HepG2 (cell line): ENCODE data around the gene MEX3D. TPM values are rescaled to one million over a fixed set of nuclear protein-coding genes. Genes with fewer than 3 reads are reported as not detected.
A peak's percentile ranks its signal among the peaks of the same experiment; 100 is the strongest.

Experiments
- BHLHE40 ChIP-seq: IDR thresholded peaks from 2 replicates; pipeline ENCODE4 v1.6.1; 2011; ENCODE audit warnings: low read length, improper control_type of control experiment
- DMTF1 ChIP-seq: sonication (generic); formaldehyde crosslinking; IDR thresholded peaks from 2 replicates; pipeline ENCODE4 v1.4.0; 2020; ENCODE audit warnings: mild to moderate bottlenecking, missing genetic modification reagents
- HNF4G ChIP-seq, 2 experiments: sonication (generic) in 1 of 2; formaldehyde crosslinking in 1 of 2; IDR thresholded peaks; 2 replicates each; pipeline versions ENCODE4 v1.4.0 to v1.6.1; 2011 to 2020; ENCODE audit warnings: borderline replicate concordance in 2 of 2, low read depth in 2 of 2, mild to moderate bottlenecking in 2 of 2, low read length in 1 of 2, missing genetic modification reagents in 1 of 2, moderate library complexity in 1 of 2
- HOMEZ ChIP-seq: IDR thresholded peaks from 2 replicates; pipeline ENCODE4 v1.6.1; 2016; ENCODE audit warnings: low read depth
- JUND ChIP-seq: sonication (generic); formaldehyde crosslinking; IDR thresholded peaks from 2 replicates; pipeline ENCODE4 v1.8.0; 2022; ENCODE audit warnings: mild to moderate bottlenecking, missing genetic modification reagents
- KMT2B ChIP-seq: IDR thresholded peaks from 2 replicates; pipeline ENCODE4 v1.6.1; 2016; ENCODE audit warnings: missing genetic modification reagents, missing compliant biosample characterization
- MYPOP ChIP-seq: sonication (generic); formaldehyde crosslinking; IDR thresholded peaks from 2 replicates; pipeline ENCODE4 v1.8.1; 2023; ENCODE audit warnings: mild to moderate bottlenecking, moderate library complexity, missing genetic modification reagents
- NFE2 ChIP-seq: sonication (generic); formaldehyde crosslinking; IDR thresholded peaks from 2 replicates; pipeline ENCODE4 v1.4.0; 2020; ENCODE audit warnings: missing genetic modification reagents
- NRL ChIP-seq: sonication (generic); formaldehyde crosslinking; IDR thresholded peaks from 2 replicates; pipeline ENCODE4 v1.5.0; 2020; ENCODE audit warnings: missing genetic modification reagents, mild to moderate bottlenecking, moderate library complexity, borderline replicate concordance
- RBM22 ChIP-seq: fragments of 200-400 bp; formaldehyde crosslinking; optimal IDR thresholded peaks from 2 replicates; pipeline ENCODE3; 2017; ENCODE audit warnings: mild to moderate bottlenecking, low read length, moderate library complexity
- SMYD3 ChIP-seq: sonication (generic); formaldehyde crosslinking; IDR thresholded peaks from 2 replicates; pipeline ENCODE4 v1.8.1; 2023; ENCODE audit warnings: mild to moderate bottlenecking, missing genetic modification reagents
- SOX6 ChIP-seq, 2 experiments: fragments of 450-650 bp in 1 of 2; sonication (generic) in 1 of 2; formaldehyde crosslinking in 1 of 2; IDR thresholded peaks; 2 replicates each; pipeline versions ENCODE4 v1.4.0 to v1.6.1; 2017 to 2020; ENCODE audit warnings: antibody characterized with exemption in 1 of 2, mild to moderate bottlenecking in 1 of 2, missing genetic modification reagents in 1 of 2
- TARDBP ChIP-seq: sonication (generic); formaldehyde crosslinking; IDR thresholded peaks from 2 replicates; pipeline ENCODE4 v1.8.0; 2022; ENCODE audit warnings: mild to moderate bottlenecking, missing genetic modification reagents
- TRIM22 ChIP-seq: fragments of 450-650 bp; IDR thresholded peaks from 2 replicates; pipeline ENCODE4 v1.6.1; 2017
- ZFAT ChIP-seq: sonication (generic); formaldehyde crosslinking; conservative IDR thresholded peaks from 2 replicates; pipeline ENCODE4 v1.8.1; 2023; ENCODE audit warnings: missing genetic modification reagents, inconsistent platforms
- ZFP1 ChIP-seq: IDR thresholded peaks from 2 replicates; pipeline ENCODE4 v1.6.1; 2016
- ZNF121 ChIP-seq: sonication (generic); formaldehyde crosslinking; IDR thresholded peaks from 2 replicates; pipeline ENCODE4 v1.5.0; 2020; ENCODE audit warnings: mild to moderate bottlenecking, missing genetic modification reagents
- ZNF180 ChIP-seq: sonication (generic); formaldehyde crosslinking; IDR thresholded peaks from 2 replicates; pipeline ENCODE4 v1.4.0; 2020; ENCODE audit warnings: low read depth, missing genetic modification reagents, borderline replicate concordance
- ZNF430 ChIP-seq: sonication (generic); formaldehyde crosslinking; IDR thresholded peaks from 2 replicates; pipeline ENCODE4 v1.9.0; 2021; ENCODE audit warnings: mild to moderate bottlenecking, missing genetic modification reagents
- ZNF44 ChIP-seq: sonication (generic); formaldehyde crosslinking; IDR thresholded peaks from 2 replicates; pipeline ENCODE4 v1.5.1; 2020; ENCODE audit warnings: mild to moderate bottlenecking, missing genetic modification reagents
- ZNF503 ChIP-seq: sonication (generic); formaldehyde crosslinking; IDR thresholded peaks from 2 replicates; pipeline ENCODE4 v1.4.0; 2020; ENCODE audit warnings: missing genetic modification reagents
- ZNF792 ChIP-seq: IDR thresholded peaks from 2 replicates; pipeline ENCODE4 v1.6.1; 2016
- polyA plus RNA-seq, 8 experiments: library from polyadenylated mRNA; depleted of rRNA in 3 of 8; stranded (reverse) in 7 of 8; unstranded in 1 of 8; fragments of >200 nt; fragmentation: Illumina TruSeq in 4 of 8; extraction: Trizol in 4 of 8; gene quantifications; 2 replicates each; pipeline versions ENCODE4 v1.2.1 to v1.2.3, GENCODE V29; 2011 to 2016; ENCODE audit warnings: low read depth in 4 of 8, missing spikeins in 1 of 8, mixed read lengths in 1 of 8; ENCODE audit not compliant: insufficient read depth in 1 of 8
- total RNA-seq, 5 experiments: library from RNA; depleted of rRNA; stranded (reverse); fragments of >200 nt; fragmentation: Illumina TruSeq; extraction: Trizol; gene quantifications; 2 replicates each; pipeline ENCODE4 v1.2.3, GENCODE V29; 2016; ENCODE audit warnings: low read depth in 1 of 5

MEX3D gene
- total and polyA plus RNA-seq, 2 of the 13 experiments (the other 11 are each of a cell fraction or from before 2014, with no cell fraction given): 3.6 to 17.1 TPM

- TF ChIP-seq ZFP1 (CRISPR knock-in tag): no peak
- TF ChIP-seq ZNF792: no peak
- TF ChIP-seq ZNF430 (CRISPR knock-in tag): no peak
- peak; percentile 41; the same call in 1 of the 2 replicates for TF ChIP-seq NRL (CRISPR knock-in tag)
- TF ChIP-seq ZNF180 (CRISPR knock-in tag): no peak
- no peak for TF ChIP-seq HNF4G (IDR thresholded peaks at IDR 0.05; ENCODE audit: borderline replicate concordance, low read depth, low read length)
- no peak for TF ChIP-seq HNF4G (CRISPR knock-in tag; IDR thresholded peaks at IDR 0.05; ENCODE audit: borderline replicate concordance, low read depth)
- TF ChIP-seq SMYD3 (CRISPR knock-in tag): 0 out of 2 replicates have a peak, but pooled peaks have one; percentile 30
- TF ChIP-seq NFE2 (CRISPR knock-in tag): no peak
- TF ChIP-seq ZNF44 (CRISPR knock-in tag): no peak; the same call in 1 of the 2 replicates
- TF ChIP-seq DMTF1 (CRISPR knock-in tag): no peak
- no peak for TF ChIP-seq HOMEZ (CRISPR knock-in tag)
- TF ChIP-seq KMT2B: no peak
- TF ChIP-seq RBM22: peak; percentile 57
- TF ChIP-seq ZNF503: no peak
- TF ChIP-seq BHLHE40: no peak; the same call in 1 of the 2 replicates
- no peak for TF ChIP-seq ZFAT (CRISPR knock-in tag)
- TF ChIP-seq JUND (CRISPR knock-in tag): no peak
- no peak for TF ChIP-seq SOX6 (IDR thresholded peaks at IDR 0.05)
- 0 out of 2 replicates have a peak, but pooled peaks have one; percentile 24 for TF ChIP-seq SOX6 (CRISPR knock-in tag; IDR thresholded peaks at IDR 0.05)
- TF ChIP-seq TARDBP (CRISPR knock-in tag): no peak; the same call in 1 of the 2 replicates
- no peak for TF ChIP-seq ZNF121
- TF ChIP-seq MYPOP (CRISPR knock-in tag): no peak
- TF ChIP-seq TRIM22: no peak
These were observed 24.8 kb upstream of the MEX3D start, which contains the start of gene MBD3 (continued) for GRCh38 chr19:1592755-1593500.
